K562 (cell line): ENCODE results near the gene TCF25. TPM values are rescaled to one million over a fixed set of nuclear protein-coding genes. Genes with fewer than 3 reads are reported as not detected.

Source experiments
- ATAC-seq: fragments of 200-7000 bp; cut with Tn5 transposase; 3 replicates; pipeline ENCODE4 v1.9.1; 2020; ENCODE audit warnings: moderate library complexity
- BruUV-seq: library from RNA; stranded (reverse); fragments of 400-500 nt; replicated peaks from 2 replicates; lab custom pipeline; 2021; lab: Mats Ljungman, UMichigan
- CTCF ChIA-PET: fragments of 300-600 bp; formaldehyde crosslinking; extraction: SDS; loops from one replicate; lab custom pipeline; 2021; ENCODE audit warnings: low intra/inter-chr PET ratio; lab: Yijun Ruan, JAX
- POLR2A ChIA-PET: fragments of 300-600, 350-650 bp; sonication (Branson Sonifier 250); formaldehyde crosslinking; extraction: SDS; loops from one replicate; lab custom pipeline; 2021; ENCODE audit warnings: antibody characterized with exemption, inconsistent platforms; lab: Yijun Ruan, JAX
- DNase-seq, 4 experiments: peaks; one replicate each; pipeline versions ENCODE4 v3.0.0 to v3.0.0-alpha.2; 2011 to 2018; ENCODE audit warnings: low spot score in 3 of 4, mixed read lengths in 3 of 4; ENCODE audit errors: extremely low read depth in 1 of 4
- FAIRE-seq: peaks from 2 replicates; lab custom pipeline; 2011; peaks lifted over from hg19 to GRCh38; lab: Jason Lieb, UNC
- H2AFZ ChIP-seq: 2 replicates; pipeline ENCODE4 v1.6.0; 2011; ENCODE audit warnings: low read depth, low read length, control low read depth, inconsistent platforms
- H3K27ac ChIP-seq: fragments of 200-600 bp; 3 replicates; pipeline ENCODE4 v1.8.0; 2011; ENCODE audit warnings: low read depth, mild to moderate bottlenecking, control low read depth, inconsistent platforms, low read length, moderate library complexity, mixed read lengths; ENCODE audit errors: extremely low read depth
- H3K27me3 ChIP-seq, 2 experiments: fragments of 300-600 bp in 1 of 2; 2 replicates in 1 of 2; 3 replicates in 1 of 2; pipeline versions ENCODE4 v1.6.0 to v1.8.0; 2011; ENCODE audit warnings: inconsistent platforms in 2 of 2, low read length in 2 of 2, mild to moderate bottlenecking in 1 of 2, mixed read lengths in 1 of 2, moderate library complexity in 1 of 2; ENCODE audit not compliant: control insufficient read depth in 2 of 2, insufficient read depth in 2 of 2
- H3K36me3 ChIP-seq: fragments of 300-600 bp; 3 replicates; pipeline ENCODE4 v1.8.0; 2011; ENCODE audit warnings: mild to moderate bottlenecking, low read length, inconsistent platforms; ENCODE audit not compliant: control insufficient read depth, insufficient read depth
- H3K4me1 ChIP-seq, 2 experiments: fragments of 200-600 bp in 1 of 2; replicated peaks in 1 of 2; 2 replicates in 1 of 2; 3 replicates in 1 of 2; pipeline versions ENCODE4 v1.5.1 to v1.8.0; 2011; ENCODE audit warnings: inconsistent platforms in 2 of 2, low read length in 2 of 2, mild to moderate bottlenecking in 1 of 2, mixed read lengths in 1 of 2, moderate library complexity in 1 of 2; ENCODE audit not compliant: control insufficient read depth in 2 of 2, insufficient read depth in 2 of 2
- H3K4me2 ChIP-seq: 2 replicates; pipeline ENCODE4 v1.6.1; 2011; ENCODE audit warnings: low read length, control low read depth, inconsistent platforms, mixed read lengths; ENCODE audit not compliant: insufficient read depth
- H3K4me3 ChIP-seq: fragments of 200-600 bp; sonication (generic), shearing (Covaris generic); 2 replicates; pipeline ENCODE4 v1.5.1; 2016; ENCODE audit warnings: control low read depth, inconsistent platforms
- H3K79me2 ChIP-seq: fragments of 200-600 bp; 3 replicates; pipeline ENCODE4 v1.8.0; 2011; ENCODE audit warnings: low read length, inconsistent platforms; ENCODE audit not compliant: control insufficient read depth, insufficient read depth
- H3K9ac ChIP-seq, 2 experiments: 2 replicates each; pipeline versions ENCODE4 v1.6.0 to v1.6.1; 2011; ENCODE audit warnings: low read depth in 2 of 2, low read length in 2 of 2, control low read depth in 1 of 2, inconsistent platforms in 1 of 2, mild to moderate bottlenecking in 1 of 2, mixed read lengths in 1 of 2; ENCODE audit not compliant: insufficient read depth in 1 of 2
- H3K9me1 ChIP-seq: one replicate; pipeline ENCODE4 v1.6.0; 2011; ENCODE audit warnings: inconsistent platforms, mild to moderate bottlenecking, low read length, moderate library complexity; ENCODE audit not compliant: control insufficient read depth, insufficient read depth
- H3K9me3 ChIP-seq: replicated peaks from 2 replicates; pipeline ENCODE4 v1.5.1; 2011; ENCODE audit warnings: low read depth, low read length, inconsistent platforms; ENCODE audit not compliant: control insufficient read depth, insufficient read depth
- H4K20me1 ChIP-seq: replicated peaks from 2 replicates; pipeline ENCODE4 v1.6.1; 2011; ENCODE audit warnings: low read length, inconsistent platforms, mixed read lengths; ENCODE audit not compliant: control insufficient read depth, insufficient read depth
- ATF2 ChIP-seq: sonication (generic); formaldehyde crosslinking; IDR thresholded peaks from 2 replicates; pipeline ENCODE4 v1.8.1; 2022; ENCODE audit warnings: missing genetic modification reagents
- CAMTA2 ChIP-seq: fragments of 250-450 bp; sonication (Bioruptor Pico); conservative IDR thresholded peaks from 2 replicates; pipeline ENCODE4 v1.5.1; 2022
- CREB3L1 ChIP-seq: fragments of 450-650 bp; IDR thresholded peaks from 2 replicates; pipeline ENCODE4 v1.6.1; 2014; ENCODE audit warnings: low read depth, mild to moderate bottlenecking, moderate library complexity, borderline replicate concordance
- FOXM1 ChIP-seq, 2 experiments: fragments of 450-650 bp in 1 of 2; sonication (generic) in 1 of 2; formaldehyde crosslinking in 1 of 2; IDR thresholded peaks; 2 replicates each; pipeline versions ENCODE4 v1.6.1 to v1.9.0; 2017 to 2022; ENCODE audit warnings: low read depth in 2 of 2, mild to moderate bottlenecking in 2 of 2, missing genetic modification reagents in 1 of 2, moderate library complexity in 1 of 2
- MCM7 ChIP-seq, 2 experiments: fragments of 450-650 bp; IDR thresholded peaks; 2 replicates each; pipeline ENCODE4 v1.6.1; 2016 to 2018
- NEUROD1 ChIP-seq: fragments of 150-350 bp; IDR thresholded peaks from 2 replicates; pipeline ENCODE4 v1.6.1; 2014; ENCODE audit warnings: borderline replicate concordance, low read length, low read depth; ENCODE audit not compliant: partially characterized antibody
- POLR2A ChIP-seq: fragments of 450-650 bp; conservative IDR thresholded peaks from 2 replicates; pipeline ENCODE4 v1.6.1; 2016
- POLR2AphosphoS5 ChIP-seq: IDR thresholded peaks from 2 replicates; pipeline ENCODE4 v1.6.1; 2011; ENCODE audit warnings: mild to moderate bottlenecking, low read depth, low read length, moderate library complexity; ENCODE audit not compliant: control insufficient read depth, insufficient read depth
- POLR2G ChIP-seq: fragments of 200-400 bp; formaldehyde crosslinking; IDR thresholded peaks from 2 replicates; pipeline ENCODE4 v1.6.1; 2017; ENCODE audit warnings: low read depth, mild to moderate bottlenecking, antibody characterized with exemption, low read length, moderate library complexity
- RNF2 ChIP-seq: sonication (generic); IDR thresholded peaks from 2 replicates; pipeline ENCODE4 v1.6.1; 2016
- U2AF2 ChIP-seq: fragments of 200-400 bp; formaldehyde crosslinking; optimal IDR thresholded peaks from 2 replicates; pipeline ENCODE3; 2017; ENCODE audit warnings: low read depth, mild to moderate bottlenecking, low read length
- ZBTB2 ChIP-seq: fragments of 450-650 bp; IDR thresholded peaks from 2 replicates; pipeline ENCODE4 v1.6.1; 2016; ENCODE audit warnings: antibody characterized with exemption
- ZEB2 ChIP-seq: fragments of 450-650 bp; IDR thresholded peaks from 2 replicates; pipeline ENCODE4 v1.6.1; 2016
- ZNF347 ChIP-seq: fragments of 450-650 bp; formaldehyde crosslinking; IDR thresholded peaks from 2 replicates; pipeline ENCODE4 v1.4.0; 2020; ENCODE audit warnings: low read depth, mild to moderate bottlenecking, moderate library complexity
- ZNF354B ChIP-seq: fragments of 250-450 bp; sonication (Bioruptor Pico); IDR thresholded peaks from 2 replicates; pipeline ENCODE4 v1.4.0; 2020
- ZNF395 ChIP-seq: fragments of 200-800 bp; sonication (Bioruptor generic); IDR thresholded peaks from 2 replicates; pipeline ENCODE4 v1.6.1; 2017; ENCODE audit warnings: missing genetic modification characterization, missing compliant biosample characterization
- WGBS: fragments of 100-300 bp; shearing (Covaris generic); methylation state at CpG from one replicate; pipeline ENCODE4 v1.1.6; 2016; ENCODE audit warnings: low coverage, mixed read lengths; ENCODE audit not compliant: insufficient coverage; ENCODE audit errors: missing lambda C conversion rate; 5-methylcytosine and 5-hydroxymethylcytosine counted together
- in situ Hi-C: fragments of 300-500 bp; cut with MboI; formaldehyde crosslinking; loops from 4 replicates; pipeline ENCODE4 v1.15.0; 2018; ENCODE audit warnings: inconsistent platforms, mixed read lengths
- intact Hi-C: fragments of 100-400 bp; cut with micrococcal nuclease; formaldehyde crosslinking; loops from 2 replicates; pipeline ENCODE4 v1.14.2; 2022
- polyA plus RNA-seq, 8 experiments: library from polyadenylated mRNA; depleted of rRNA in 4 of 8; stranded (reverse) in 5 of 8; unstranded in 3 of 8; fragments of >200 nt; fragmentation: Nextera tagmentation in 2 of 8; fragmentation: Illumina TruSeq in 1 of 8; extraction: Ambion mirVana in 2 of 8; extraction: Trizol in 1 of 8; gene quantifications; 2 replicates each; pipeline versions ENCODE4 v1.2.1 to v1.2.3, GENCODE V29; 2011 to 2014; ENCODE audit warnings: inconsistent platforms in 1 of 8, missing spikeins in 1 of 8
- total RNA-seq, 7 experiments: library from RNA; depleted of rRNA in 6 of 7; stranded (reverse); fragments of >200 nt in 6 of 7; fragmentation: Illumina TruSeq in 2 of 7; extraction: Trizol in 2 of 7; gene quantifications; 2 replicates each; pipeline versions ENCODE4 v1.2.1 to v1.2.3, GENCODE V29; 2011 to 2021; ENCODE audit warnings: low replicate concordance in 1 of 7

TCF25 gene
- total and polyA plus RNA-seq, 9 of the 15 experiments (the other 6 are each of a cell fraction or from before 2014, with no cell fraction given) = 9.0 to 154 (median 83.8) TPM

- DNase-seq (no peak), FAIRE-seq (no peak), ATAC-seq (no peak)
- no TSS peak for BruUV-seq
- 94% methylated on average over 34 of the region's 40 CpGs for WGBS
- ChIA-PET POLR2A (interaction anchor here (0.6 to 1.3 kb wide), 5 partner anchors 9 to 102 kb away, joined by 3 read pairs; no protein-coding TSS in a partner anchor), CTCF (no interaction called here)
- Histone ChIP-seq H3K27me3 (no peaks in the 10 kb centered on the region), H3K4me2 (no peak overlapping the region), H4K20me1 (no peaks in the 10 kb centered on the region), H3K9me3 (no peaks in the 10 kb centered on the region; the same call in 1 of the 2 replicates), H3K4me1 (peaks cover 0 to 19% of the 10 kb centered on the region in 2 experiments; a peak in 2 of 5 replicates), H3K27ac (no peak overlapping the region), H3K4me3 (no peak overlapping the region), H3K79me2 (no peaks in the 10 kb centered on the region), H3K36me3 (peaks cover 73% of the 10 kb centered on the region; the same call in 2 of the 3 replicates), H2AFZ (no peak overlapping the region), H3K9me1 (no peaks in the 10 kb centered on the region), H3K9ac (no peak overlapping the region; a peak in 1 of 4 replicates)
- intact Hi-C loops = no loop called here
- TF ChIP-seq ZEB2 = no peak
- no peak for TF ChIP-seq FOXM1 (IDR thresholded peaks at IDR 0.05; ENCODE audit: low read depth)
- TF ChIP-seq FOXM1 (CRISPR knock-in tag; IDR thresholded peaks at IDR 0.05; ENCODE audit: low read depth) = no peak
- no peak for TF ChIP-seq POLR2A
- 0 out of 2 replicates have a peak, but pooled peaks have one; percentile 10 for TF ChIP-seq POLR2AphosphoS5
- no peak for TF ChIP-seq ATF2 (CRISPR knock-in tag)
- TF ChIP-seq CREB3L1 = no peak
- no peak for TF ChIP-seq ZNF395 (CRISPR knock-in tag)
- TF ChIP-seq ZNF347 (CRISPR knock-in tag) = no peak
- peak; percentile 63 for TF ChIP-seq POLR2G
- no peak for TF ChIP-seq RNF2
- no peak for TF ChIP-seq ZNF354B (CRISPR knock-in tag)
- no peak for TF ChIP-seq NEUROD1
- TF ChIP-seq U2AF2 = no peak
- TF ChIP-seq MCM7 (IDR thresholded peaks at IDR 0.05) = no peak
- no peak for TF ChIP-seq CAMTA2
- TF ChIP-seq ZBTB2 = no peak
- in situ Hi-C loops = no loop called here
These were observed 33.0 kb downstream of the TCF25 start for GRCh38 chr16:89906140-89907025.
